Tongue (tissue), 2 donors: ENCODE data around the gene LRFN2. TPM values are rescaled to one million over a fixed set of nuclear protein-coding genes. Genes with fewer than 3 reads are reported as not detected.
A peak's percentile ranks its signal among the peaks of the same experiment; 100 is the strongest.

Source experiments
- DNase-seq: peaks from one replicate; pipeline ENCODE4 v3.0.0-alpha.2; 2015
- total RNA-seq: library from RNA; depleted of rRNA; stranded (reverse); fragments of >200 nt; gene quantifications from one replicate; pipeline ENCODE4 v1.2.3, GENCODE V29; 2014

The LRFN2 gene
- total RNA-seq, 1 donor from 2014 or later = 0.72 TPM

DNA sequence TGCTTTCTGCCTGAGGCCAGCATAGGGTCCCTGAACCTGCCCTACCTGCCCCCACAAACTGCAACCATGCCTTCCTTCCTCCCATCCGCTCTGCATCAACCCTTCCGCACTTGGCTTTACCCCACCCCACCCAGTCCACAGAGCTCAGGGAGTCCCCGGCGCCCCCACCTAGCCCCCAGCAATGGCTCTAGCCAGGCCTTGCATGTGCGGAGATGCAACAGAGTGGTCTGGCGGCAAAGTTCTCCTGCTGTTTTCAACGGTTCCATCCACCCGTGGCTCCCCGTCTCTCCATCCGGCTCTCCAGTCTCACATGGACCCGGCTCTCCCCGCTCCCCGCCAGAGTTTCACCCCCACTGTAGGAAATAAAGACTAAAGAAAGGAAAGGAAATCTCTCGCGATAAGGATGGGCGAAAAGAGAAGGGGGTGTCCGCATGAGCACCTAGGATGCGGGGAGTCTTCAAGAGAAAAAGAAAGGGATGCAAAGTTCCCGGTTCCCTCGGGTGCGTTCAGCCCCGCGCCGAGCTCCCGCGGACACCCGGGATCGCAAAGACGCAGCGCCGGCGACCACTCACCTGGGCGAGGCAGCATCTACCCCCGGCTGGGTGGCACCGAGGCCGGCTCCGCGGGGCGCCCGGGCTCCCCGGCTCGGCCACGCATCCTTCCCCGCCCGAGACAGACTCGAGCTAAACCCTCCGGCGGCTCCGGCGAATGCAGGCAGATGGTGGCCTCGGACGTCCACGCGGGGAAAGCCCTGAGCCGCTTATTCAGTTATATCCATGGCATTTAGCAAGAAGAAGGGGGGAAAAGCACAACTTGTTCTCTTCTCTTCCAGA is 579 bp downstream of the LRFN2 start:
- DNase-seq = peak; percentile 32

DNA sequence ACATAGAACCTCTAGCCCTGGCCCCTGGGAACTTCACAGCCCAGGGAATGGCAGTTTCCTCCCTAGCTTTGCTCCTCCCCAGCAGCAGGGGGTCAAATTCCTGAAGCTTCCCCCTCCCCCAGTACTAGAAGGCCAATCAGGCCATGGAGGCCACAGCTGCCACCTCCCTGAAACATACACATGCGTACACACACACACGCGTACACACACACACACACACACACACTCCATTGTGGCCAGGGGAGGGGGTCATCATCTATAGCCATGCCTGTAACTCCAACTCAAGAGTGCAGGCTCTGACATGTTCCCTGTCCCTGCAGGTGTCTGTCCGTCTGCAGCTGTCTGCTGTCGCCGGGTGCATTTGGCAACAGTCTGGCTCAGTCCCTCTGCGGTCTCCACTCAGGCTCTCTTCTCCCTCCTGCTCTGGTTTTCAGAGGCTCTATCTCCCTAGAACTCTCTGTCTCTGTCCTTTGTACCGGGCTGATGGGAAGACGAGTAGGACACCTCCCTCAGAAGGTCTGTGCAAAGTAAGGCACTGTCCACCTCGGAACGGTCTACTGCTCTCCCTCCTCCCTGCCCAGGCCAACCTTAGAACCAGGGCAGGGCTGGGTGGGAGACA is 1.4 kb downstream of the LRFN2 start:
- DNase-seq = peak; percentile 51

DNA sequence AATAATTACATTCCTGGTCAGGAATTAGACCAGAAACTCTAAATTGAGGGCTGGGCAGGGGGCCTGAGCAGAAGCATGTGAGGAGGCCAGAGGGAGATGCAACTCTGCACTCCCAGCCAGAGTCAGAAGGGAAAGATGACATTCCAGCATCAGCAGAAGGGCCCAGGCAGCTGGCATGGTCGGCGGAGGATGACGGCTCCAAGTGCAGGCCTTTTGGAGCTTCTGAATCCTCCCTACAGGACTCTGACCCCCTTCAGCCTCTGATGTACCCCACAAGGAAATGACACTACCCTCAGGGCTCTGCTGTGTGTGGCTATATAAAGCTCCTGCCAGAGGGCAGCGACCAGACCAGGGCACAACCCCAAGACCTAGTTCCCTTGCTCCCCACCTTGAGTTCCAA is 1.9 kb downstream of the LRFN2 start:
- DNase-seq = no peak

DNA sequence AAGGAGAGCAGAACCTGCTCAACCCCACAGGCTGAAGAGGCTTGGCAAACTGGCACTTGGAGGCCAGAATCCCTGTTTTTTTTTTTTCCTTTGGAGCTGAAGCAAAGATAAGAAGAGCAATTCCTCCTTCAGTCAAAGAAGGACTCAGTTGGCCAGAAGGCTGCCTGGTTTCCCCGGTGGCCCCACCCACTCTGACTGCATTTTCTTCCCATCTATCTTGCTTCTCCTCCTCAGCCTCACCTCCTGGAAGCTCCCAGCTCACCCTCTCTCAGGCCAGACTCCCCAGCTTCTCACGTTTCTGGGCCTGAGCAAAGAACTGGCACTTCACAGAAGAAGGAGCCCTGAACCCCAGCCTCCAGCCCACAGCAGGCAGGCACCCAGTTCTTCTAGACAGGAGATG is 2.4 kb downstream of the LRFN2 start:
- DNase-seq = no peak

DNA sequence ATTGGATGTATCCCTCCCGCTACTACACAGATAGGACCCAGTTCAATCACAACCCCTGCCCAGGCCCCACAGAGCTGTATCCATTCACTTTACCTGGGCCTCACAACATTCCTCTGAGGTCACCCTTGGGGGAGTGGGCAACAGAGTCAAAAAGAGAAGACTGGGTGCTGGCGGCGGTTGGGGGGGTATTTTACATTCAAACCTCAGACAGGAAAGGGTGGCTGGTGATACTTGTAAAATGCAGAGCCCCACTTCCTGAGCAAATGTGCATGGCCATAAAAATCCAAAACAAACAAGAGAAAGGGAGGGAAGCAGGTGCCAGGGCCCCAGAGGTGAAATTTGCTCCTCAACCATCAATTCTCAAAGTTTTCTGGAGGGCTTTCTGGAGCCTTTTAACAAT is 3.5 kb downstream of the LRFN2 start:
- DNase-seq = no peak

DNA sequence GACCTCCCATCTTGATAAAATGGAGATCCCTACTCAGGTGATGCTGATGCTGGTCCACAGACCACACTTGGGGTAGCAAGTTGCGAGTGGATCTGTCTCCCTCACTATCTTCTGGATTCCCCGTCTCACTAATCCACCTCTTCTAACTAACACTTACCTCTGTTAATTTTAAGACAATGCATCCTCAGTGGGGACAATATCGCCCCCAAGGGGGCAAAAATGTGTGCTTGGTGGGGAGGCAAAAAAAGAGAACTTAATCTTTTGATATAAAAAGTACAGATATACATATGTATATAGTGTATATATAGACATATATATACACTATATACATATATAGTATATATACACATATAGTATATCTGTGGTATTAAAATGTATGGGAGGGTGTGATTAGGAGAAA is 4.3 kb downstream of the LRFN2 start:
- DNase-seq = no peak

DNA sequence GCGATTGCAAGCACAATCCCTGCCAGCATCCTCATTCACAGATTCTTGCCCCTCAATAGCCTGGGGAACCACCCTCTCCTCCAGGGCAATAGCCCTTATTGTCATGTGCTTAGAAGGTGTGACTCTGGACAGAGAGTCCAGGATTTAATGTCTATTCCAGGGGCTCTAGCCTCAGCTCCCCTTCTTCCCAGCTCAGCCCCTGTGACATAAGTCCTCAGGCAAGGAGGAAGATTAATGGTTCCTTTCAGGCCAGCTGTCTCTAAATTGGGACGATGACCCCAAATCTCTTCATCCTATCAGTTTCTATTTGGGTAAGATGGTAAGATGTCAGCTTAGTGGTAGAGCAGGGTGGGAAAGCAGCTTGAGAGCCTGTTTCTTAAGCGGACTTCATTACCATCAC is 8.1 kb downstream of the LRFN2 start:
- no peak for DNase-seq

DNA sequence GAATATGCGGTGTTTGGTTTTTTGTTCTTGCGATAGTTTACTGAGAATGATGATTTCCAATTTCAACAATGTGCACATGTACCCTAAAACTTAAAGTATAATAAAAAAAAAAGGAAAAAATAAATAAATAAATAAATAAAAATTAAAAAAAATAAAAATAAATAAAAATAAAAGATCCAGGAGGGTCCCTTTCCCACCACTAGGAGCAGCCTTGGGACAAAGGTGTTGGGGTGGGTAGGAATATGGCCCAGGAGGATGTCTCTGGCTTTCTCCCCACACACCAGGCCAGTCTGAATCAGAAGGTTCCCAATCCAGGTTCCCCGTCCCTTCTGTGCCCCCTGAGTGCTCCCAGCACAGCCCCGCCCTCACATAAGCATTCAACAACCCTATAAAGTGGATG is 9.5 kb downstream of the LRFN2 start:
- no peak for DNase-seq

DNA sequence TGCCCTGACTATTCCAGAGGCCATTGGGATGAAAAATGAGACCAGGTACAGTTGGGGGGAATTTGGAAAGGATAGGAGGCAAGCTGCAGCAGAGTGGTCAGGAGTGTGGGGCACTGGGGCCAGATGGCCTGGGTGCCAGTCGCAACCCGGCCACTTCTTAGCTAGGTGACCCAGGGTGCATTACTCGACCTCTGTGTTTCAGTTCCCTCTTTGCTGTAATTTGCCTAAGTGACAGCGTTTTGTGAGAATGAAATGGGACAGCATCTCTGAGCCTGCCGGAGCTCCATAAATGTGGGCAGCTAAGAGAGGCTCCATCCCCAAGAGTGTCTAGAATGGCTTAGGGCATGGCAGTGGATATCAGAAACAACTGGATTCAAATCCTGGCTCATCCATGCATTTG is 13.9 kb downstream of the LRFN2 start:
- DNase-seq = no peak

DNA sequence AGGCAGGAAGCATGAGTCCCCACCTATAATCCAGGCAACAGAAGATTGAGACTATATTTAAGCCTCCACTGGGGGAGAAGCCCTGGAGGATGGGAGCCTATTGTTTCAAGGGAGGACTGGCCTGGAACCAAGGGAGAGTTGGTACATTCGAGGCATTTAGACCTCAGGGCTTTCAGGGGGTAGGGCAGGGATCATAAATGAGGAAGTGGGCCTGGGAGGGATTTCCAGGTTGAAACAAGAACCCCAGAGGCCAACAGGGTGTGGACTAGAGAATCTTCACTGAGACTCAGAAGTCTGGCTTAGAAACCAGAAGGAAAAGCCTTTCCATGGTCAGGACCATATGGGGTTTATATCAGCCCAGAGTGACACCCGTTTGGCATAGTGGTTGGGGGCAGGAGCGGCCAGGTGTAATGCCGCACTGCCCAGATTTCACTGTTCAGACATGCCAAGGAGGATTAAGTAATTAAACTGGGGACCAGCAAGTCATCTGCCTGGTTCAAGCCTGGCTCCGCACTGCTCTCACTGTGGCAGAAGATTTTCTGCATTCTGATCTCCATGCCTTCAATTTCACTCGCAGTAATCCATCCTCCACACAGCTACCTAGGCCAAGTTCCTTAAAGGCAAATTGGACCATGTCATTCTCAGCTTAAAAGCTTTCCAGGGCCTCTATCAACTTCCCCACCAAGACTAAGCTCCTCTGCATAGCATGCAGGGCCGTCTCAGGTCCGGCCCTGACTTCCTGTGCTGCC is 17.8 kb downstream of the LRFN2 start:
- peak; percentile 81 for DNase-seq

DNA sequence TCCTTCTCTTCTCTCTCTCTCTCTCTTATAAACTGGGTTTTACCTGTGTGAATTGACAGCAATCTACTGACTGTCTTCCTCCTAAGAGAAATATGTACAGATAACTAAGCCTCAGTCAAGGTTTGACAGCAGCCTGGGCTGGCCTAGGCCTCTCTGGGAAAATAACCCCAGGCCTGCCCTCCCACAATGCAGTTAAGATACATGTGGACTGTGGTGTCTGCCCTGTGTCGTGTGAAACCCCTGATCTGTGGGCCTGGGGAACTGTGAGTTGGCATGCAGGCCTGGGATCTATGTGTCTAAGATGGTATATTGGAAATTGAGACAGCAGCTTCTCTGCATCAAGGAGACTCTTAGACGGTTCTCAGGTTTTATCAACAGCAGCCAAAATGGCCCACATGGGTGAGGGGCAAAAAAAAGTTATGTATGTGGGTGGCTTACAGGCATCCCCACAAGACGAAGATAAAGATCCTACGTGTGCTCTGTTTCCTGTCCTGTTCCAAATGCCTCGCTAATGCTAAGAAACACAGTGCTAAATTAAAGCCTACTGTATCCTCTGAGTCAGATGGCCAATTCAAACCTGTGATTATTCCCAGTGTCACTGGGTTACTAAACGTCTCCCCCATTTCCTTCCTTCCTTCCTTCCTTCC is 19.0 kb downstream of the LRFN2 start:
- no peak for DNase-seq

DNA sequence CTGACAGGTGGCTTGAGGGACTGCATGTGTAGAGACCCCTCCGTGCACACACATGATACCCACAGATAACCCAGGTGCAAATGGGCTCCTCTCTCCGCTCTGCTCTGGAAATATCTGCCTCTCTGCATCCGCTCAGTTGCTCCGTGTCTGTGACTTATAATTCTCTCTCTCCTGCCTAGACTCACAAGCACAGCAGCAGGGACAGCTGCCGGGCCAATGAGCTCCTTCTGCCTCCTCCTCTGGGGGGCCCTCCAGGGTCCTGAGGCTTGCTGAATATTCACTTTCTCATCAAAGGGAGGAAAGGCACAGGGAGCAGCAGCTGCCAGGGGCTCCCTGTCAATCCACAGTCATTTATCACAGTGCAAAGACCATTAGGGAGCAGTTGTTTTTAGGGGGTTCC is 24.1 kb downstream of the LRFN2 start:
- no peak for DNase-seq

DNA sequence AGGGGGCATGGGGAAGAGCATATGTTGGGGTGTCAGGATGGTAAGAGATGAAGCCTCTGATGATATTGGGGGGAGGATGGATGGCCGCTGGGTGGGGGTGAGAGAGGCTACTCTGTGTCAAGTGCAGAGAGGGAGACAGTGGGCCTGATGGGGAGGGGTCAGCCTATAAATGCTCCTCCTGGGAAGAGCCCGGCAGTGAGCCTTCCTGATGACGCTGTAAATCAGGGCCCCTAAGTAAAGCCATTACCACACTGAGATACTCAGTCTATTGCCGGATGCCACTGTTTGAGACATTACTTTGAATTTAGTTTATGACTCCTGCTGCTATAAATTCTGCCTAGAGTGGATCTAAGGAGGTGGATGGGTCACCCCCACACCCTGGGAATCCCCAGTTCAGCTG is 28.1 kb downstream of the LRFN2 start:
- DNase-seq = no peak

DNA sequence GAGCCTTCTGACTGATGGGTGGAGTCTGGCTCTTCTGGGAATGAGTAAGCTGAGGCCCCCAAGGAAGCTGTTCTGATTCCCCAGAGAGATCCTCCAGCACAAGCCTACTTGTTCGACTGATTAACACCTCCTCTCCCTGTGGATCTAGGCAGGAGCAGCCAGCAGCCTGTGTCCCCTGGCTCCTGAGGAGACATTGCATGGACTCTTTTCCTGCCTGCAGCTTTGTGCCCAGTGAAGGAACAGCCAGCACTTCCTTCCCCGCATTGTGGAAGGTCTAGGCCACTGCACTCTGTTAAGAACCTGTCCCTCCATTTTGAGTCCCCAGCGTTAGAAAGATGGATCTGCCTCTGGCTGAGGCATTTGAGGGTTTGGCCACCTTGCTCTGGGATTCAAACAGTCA is 29.1 kb downstream of the LRFN2 start:
- no peak for DNase-seq

DNA sequence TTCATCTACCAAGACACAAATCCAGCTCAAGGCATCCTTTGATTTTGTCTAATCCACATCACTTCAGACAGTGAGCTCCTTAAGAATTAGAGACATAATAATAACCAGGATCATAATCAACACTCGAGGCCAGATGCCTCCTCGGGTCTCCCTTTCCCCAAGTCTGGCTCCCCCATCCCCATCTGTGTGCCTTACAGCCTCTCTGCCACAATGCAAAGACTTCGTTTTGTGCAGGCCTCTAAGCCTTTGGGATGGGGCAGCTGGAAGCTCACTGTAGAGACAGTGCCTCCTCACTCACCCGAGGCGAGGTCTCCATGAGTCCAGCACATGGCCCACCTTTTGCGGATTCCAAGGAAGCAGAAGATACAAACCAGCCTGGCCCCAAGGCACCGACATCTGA is 30.3 kb downstream of the LRFN2 start:
- no peak for DNase-seq

DNA sequence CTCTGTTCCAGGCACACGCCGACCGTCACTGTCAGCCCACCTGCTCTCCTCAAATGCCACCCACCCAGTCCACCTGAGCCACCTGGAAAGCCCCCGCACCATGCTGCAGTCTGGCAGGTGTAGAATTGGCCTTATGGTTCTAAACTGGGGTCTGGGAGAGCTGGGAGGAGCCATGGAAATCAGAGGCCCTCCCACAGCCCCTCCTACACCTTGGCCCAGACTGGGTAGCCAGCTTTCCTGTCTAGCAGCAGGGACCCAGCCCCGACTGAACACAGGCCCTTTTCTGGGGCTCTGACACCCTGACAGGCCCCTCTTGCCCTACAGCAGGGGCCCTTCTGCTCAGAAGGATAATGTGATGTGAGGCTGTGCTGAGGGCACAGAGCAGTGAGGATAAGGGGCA is 31.1 kb downstream of the LRFN2 start:
- DNase-seq = no peak

DNA sequence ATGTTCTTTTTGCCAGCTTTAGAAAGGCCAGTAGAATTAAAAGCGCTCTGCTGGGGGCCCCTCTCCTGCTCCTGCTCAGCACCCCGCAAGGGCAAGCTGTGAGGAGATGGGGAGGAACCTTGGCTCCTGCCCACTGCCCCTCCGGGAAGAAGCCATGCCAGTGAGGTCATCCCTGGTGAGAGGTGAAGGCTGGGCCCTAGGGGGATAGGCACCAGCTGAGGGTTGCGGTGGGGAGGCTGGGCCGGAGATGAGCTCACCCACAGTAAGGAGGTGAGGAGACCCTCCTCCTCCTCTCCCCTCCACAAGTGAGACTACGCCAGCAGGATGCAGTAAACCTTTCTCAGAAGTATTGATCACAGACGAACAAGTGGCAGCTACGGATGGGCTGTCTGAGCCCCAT is 32.1 kb downstream of the LRFN2 start:
- no peak for DNase-seq

DNA sequence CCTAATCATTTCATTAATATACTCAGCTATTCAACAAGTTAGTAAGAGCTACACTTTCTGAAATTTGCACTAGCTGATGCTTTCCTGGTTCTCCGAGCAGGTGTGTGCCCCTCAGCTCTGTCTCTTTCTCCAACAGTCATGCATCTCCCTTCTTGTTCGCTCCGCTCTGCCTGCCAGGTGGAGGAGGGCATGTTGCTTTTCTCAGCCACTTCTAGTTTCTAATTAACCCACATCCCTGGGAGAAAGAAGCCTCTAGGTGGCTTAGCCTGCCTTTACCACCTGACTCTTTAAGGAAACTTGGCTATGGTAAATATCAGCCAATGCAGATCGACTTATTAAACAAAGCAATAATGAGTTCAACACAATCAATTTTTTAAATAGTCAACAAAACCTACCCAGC is 34.2 kb downstream of the LRFN2 start:
- DNase-seq = no peak

DNA sequence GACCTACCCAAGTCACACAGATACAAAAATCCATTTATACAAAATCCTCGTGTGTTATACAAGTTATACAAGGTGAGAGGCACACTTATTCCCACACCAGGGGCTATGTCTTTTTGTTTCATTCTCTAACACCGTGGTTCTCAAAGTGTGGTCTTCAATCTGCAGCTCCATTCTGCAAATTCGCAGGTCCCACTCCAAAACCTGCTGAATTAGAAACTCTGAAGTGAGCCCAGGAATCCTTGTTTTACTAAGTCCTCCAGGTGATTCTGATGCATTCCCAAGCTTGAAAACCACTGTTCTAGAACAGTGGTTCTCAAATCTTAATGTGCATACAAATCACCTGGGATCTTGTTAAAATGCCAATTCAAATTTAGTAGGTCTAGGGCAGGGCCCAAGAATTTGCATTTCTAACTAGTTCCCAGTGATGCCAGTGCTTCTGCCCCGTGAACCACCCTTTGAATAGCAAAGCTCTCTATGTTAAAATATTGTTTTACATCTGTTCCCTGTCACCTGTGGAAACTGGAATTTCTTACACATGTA is 35.1 kb downstream of the LRFN2 start:
- DNase-seq = no peak

DNA sequence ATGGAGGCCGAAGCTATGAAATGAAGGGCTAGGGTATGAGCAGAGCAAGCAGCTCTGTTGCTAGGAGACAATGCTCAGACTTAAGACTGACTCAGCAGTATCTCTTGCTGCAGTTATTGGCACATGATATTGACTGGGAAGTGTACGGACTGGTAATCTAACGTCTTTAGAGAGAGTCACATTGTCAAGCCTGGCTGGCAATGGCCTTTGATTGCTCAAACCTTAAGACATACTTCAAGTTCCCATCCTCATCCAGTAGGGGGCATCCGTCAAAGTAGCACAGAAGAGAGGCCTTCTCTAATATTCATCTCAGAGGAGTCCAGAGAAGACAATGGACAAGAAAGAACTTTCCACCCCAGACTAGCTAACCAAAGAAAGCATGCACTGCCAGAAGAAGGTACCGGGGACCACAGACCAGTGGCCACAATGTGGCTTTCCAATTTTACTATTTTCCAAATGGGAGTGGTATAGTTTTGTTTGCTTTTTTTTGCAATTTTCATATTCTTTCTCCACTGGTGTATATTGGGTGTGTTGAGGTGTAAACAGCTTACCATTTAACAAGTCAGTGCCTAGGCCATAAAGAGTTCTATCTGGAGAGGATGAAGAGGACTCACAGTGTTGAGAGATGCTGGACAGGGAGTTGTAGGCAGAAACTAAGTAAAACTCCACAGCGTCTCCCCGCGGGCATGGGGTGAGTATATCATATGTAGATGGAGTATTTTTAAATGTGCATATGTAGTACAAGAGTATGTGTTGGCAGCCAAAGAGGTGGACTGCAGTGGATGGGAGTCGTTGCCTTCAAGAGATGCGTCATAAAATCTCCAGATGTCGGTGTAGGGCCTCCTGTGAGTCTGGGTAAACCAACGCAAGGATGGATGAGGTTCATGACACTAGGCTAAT is 36.7 kb downstream of the LRFN2 start:
- DNase-seq = peak; percentile 48

DNA sequence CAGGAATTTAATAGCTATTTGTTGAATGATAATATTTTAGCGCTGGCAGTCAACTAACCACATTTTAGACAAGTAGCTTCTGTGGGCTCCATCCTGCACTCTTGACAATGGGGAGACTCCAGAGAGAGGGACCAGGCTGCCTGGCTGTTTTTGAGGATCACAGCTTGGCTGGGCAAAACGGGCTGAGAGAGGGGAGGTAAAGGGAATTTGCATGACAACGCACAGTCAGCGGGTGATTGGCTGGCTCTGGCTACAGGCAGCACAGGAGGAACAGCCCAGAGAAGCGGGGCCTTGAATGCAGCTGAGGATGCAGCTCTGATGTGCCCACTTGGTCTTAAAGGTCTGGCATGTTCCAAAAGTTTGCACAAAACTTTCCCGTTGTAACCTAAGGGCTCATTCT is 41.2 kb downstream of the LRFN2 start:
- DNase-seq = no peak

DNA sequence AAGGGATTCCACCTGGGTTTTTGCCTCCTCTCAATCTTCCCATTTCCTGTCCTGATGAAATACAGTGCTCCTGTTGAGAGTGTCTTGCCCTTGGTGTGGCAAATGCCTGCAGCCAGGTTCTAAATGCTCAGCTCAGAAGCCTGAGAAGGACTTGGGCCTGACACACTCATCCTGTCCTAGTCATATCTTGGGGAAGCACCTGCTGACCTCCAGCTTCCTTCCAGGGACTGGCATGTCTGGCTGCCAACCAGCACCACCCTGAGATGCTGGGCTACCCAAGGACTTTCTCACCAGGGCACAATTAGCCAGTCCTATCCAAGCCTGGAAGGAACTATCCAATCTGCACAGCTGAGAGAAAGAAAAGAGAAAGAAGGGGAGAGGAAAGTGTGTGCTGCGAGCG is 43.4 kb downstream of the LRFN2 start:
- DNase-seq = no peak
